ENCODE data around the gene RESP18. TPM values are rescaled to one million over a fixed set of nuclear protein-coding genes. Genes with fewer than 3 reads are reported as not detected.
"Not testable (repeated sequence)": the region's sequence is repeated elsewhere in the genome, so short reads cannot be mapped to it uniquely, and the experiment has no call there.

RESP18 gene
- total and polyA plus RNA-seq, 5 donors from 2014 or later, result not detected

- Histone ChIP-seq H3K9me3 (ENCODE audit: control insufficient read depth in 2 of 2, low read length in 2 of 2) (no peaks in the 10 kb centered on the region), H3K27me3 (ENCODE audit: control insufficient read depth, insufficient read depth, low read length) (no peaks in the 10 kb centered on the region), H3K27ac (ENCODE audit: insufficient read depth, low read length, poor library complexity, severe bottlenecking) (no peak overlapping the region), H3K4me3 (ENCODE audit: low read depth, low read length) (no peak overlapping the region), H3K36me3 (ENCODE audit: control insufficient read depth, insufficient read depth, low read length) (peaks cover 11% of the 10 kb centered on the region), H3K4me1 (ENCODE audit: control insufficient read depth, insufficient read depth, low read length, poor library complexity, severe bottlenecking) (peaks cover 11% of the 10 kb centered on the region)
- peaks cover 0 to 6% (median 0%) of the 10 kb centered on the region in 4 donors for H3K4me1 Mint-ChIP-seq
- ATAC-seq (ENCODE audit: low read depth in 2 of 2) (no peak), DNase-seq (no peak)
- H3K36me3 Mint-ChIP-seq, result peaks cover 4% of the 10 kb centered on the region
- H3K27ac Mint-ChIP-seq, result no peak overlapping the region
- no peaks in the 10 kb centered on the region for H3K9me3 Mint-ChIP-seq
- H3K27me3 Mint-ChIP-seq, result peaks cover 5% of the 10 kb centered on the region
- peak overlapping the region in 1 of 4 donors; percentile 47 for H3K4me3 Mint-ChIP-seq
Measured at GRCh38 chr2:219289537-219290361, 42.8 kb downstream of the RESP18 start.

GRCh38 chr2:219289195-219289536 is 43.4 kb downstream of the RESP18 start:
- no peaks in the 10 kb centered on the region for H3K27me3 ChIP-seq (ENCODE audit: control insufficient read depth, insufficient read depth, low read length)
- no peak overlapping the region for H3K4me3 ChIP-seq (ENCODE audit: low read depth, low read length)
- Mint-ChIP-seq H3K27me3 (peaks cover 5% of the 10 kb centered on the region), H3K4me3 (peak overlapping the region in 1 of 4 donors; percentile 47), H3K36me3 (peaks cover 4% of the 10 kb centered on the region), H3K27ac (no peak overlapping the region), H3K9me3 (no peaks in the 10 kb centered on the region), H3K4me1 (peaks cover 0 to 4% (median 0%) of the 10 kb centered on the region in 4 donors)
- no peaks in the 10 kb centered on the region for H3K9me3 ChIP-seq (ENCODE audit: control insufficient read depth in 2 of 2, low read length in 2 of 2)
- DNase-seq, result no peak
- H3K4me1 ChIP-seq (ENCODE audit: control insufficient read depth, insufficient read depth, low read length, poor library complexity, severe bottlenecking), result peaks cover 5% of the 10 kb centered on the region
- H3K36me3 ChIP-seq (ENCODE audit: control insufficient read depth, insufficient read depth, low read length), result peaks cover 16% of the 10 kb centered on the region
- no peak for ATAC-seq (ENCODE audit: low read depth in 2 of 2)
- no peak overlapping the region for H3K27ac ChIP-seq (ENCODE audit: insufficient read depth, low read length, poor library complexity, severe bottlenecking)

DNA sequence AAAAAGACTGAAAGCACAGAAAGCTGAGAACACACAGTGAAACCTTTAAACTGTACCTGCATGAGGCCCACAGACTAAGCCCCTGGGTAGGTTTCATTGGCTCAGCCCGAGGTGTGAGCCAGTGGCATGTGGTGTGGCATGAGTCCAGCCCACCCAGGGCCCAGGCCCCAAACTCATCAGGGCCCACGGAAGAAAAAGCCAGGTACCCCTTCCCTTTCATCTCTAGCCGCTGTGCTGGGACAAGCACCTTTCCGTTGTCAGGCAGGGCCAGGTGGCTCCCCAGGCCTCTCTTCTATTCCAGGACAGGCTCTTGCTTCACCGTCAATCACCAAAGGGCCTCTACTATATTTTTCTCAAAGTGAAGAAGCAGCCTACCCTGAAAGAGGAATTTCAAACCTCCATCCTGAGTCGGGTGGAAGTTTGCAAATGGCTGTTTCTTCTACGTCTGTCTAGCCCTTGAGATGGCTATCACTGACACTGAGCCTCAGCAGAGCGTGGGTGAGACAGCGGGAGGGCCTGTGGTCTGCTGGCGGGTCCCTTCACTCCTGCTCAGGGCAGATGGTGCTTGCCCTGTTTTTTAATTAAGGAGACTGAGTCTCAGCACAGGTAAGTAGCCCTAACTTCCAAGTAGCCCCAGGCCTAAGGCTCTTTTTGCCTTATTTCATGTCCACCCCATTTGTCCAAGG is 44.8 kb downstream of the RESP18 start:
- H3K9me3 ChIP-seq (ENCODE audit: control insufficient read depth in 2 of 2, low read length in 2 of 2), result no peaks in the 10 kb centered on the region
- Mint-ChIP-seq H3K9me3 (no peaks in the 10 kb centered on the region), H3K36me3 (peaks cover 14% of the 10 kb centered on the region), H3K4me1 (peaks cover 0 to 14% (median 4%) of the 10 kb centered on the region in 4 donors), H3K27me3 (peaks cover 3% of the 10 kb centered on the region), H3K27ac (peak overlapping the region in 1 of 3 donors; percentile 2), H3K4me3 (no peak overlapping the region)
- H3K4me3 ChIP-seq (ENCODE audit: low read depth, low read length), result no peak overlapping the region
- peaks cover 30% of the 10 kb centered on the region for H3K36me3 ChIP-seq (ENCODE audit: control insufficient read depth, insufficient read depth, low read length)
- no peaks in the 10 kb centered on the region for H3K27me3 ChIP-seq (ENCODE audit: control insufficient read depth, insufficient read depth, low read length)
- peak overlapping the region; percentile 31 for H3K27ac ChIP-seq (ENCODE audit: insufficient read depth, low read length, poor library complexity, severe bottlenecking)
- ATAC-seq (ENCODE audit: low read depth in 2 of 2) (no peak), DNase-seq (no peak)
- H3K4me1 ChIP-seq (ENCODE audit: control insufficient read depth, insufficient read depth, low read length, poor library complexity, severe bottlenecking), result peaks cover 4% of the 10 kb centered on the region

- H3K36me3 ChIP-seq (ENCODE audit: control insufficient read depth, insufficient read depth, low read length), result peaks cover 37% of the 10 kb centered on the region
- H3K27ac Mint-ChIP-seq; DNase-seq; H3K4me3 ChIP-seq (ENCODE audit: low read depth, low read length); H3K4me3 Mint-ChIP-seq; H3K9me3 Mint-ChIP-seq; H3K27ac ChIP-seq (ENCODE audit: insufficient read depth, low read length, poor library complexity, severe bottlenecking); H3K27me3 ChIP-seq (ENCODE audit: control insufficient read depth, insufficient read depth, low read length); H3K9me3 ChIP-seq (ENCODE audit: control insufficient read depth in 2 of 2, low read length in 2 of 2); H3K27me3 Mint-ChIP-seq; H3K4me1 ChIP-seq (ENCODE audit: control insufficient read depth, insufficient read depth, low read length, poor library complexity, severe bottlenecking); ATAC-seq (ENCODE audit: low read depth in 2 of 2): not testable (repeated sequence)
- peaks cover 2 to 20% (median 6%) of the 10 kb centered on the region in 4 donors for H3K4me1 Mint-ChIP-seq
- peaks cover 15% of the 10 kb centered on the region for H3K36me3 Mint-ChIP-seq
Measured at GRCh38 chr2:219287116-219287440, 45.5 kb downstream of the RESP18 start.

DNA sequence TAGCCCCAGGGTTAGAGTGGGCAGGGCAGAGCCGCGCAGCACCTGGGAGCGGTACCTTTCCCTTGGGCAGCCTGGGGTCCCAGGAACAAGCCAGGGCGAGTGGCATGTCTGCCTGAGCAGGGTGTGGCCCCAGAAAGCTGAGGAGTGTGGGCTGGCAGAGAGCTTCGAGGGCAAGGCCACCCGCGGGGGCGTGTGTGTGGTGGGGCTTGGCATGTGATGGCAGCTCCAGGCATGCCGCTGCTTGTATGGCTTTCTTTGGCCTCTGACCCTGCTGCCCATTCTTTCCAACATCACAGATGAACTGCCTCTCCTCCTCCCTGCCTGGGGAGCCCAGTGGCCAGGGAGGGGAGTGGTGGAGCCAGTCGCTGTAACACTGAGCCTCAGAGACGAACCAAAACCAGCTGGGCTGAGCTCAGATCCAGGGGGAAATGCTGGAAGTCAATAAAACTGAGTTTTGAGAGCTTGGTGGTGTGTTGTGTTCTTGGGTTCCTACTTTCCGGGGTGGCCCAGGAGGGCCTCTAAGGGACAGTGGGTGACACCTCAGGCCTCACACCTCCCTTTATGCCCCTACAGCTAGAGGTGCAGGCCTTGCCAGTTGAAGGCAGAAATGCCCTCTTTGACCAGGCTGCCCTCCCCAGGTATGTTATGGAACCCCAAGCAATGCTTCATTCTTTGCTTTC is 46.0 kb downstream of the RESP18 start:
- Histone ChIP-seq H3K27ac (ENCODE audit: insufficient read depth, low read length, poor library complexity, severe bottlenecking) (no peak overlapping the region), H3K4me1 (ENCODE audit: control insufficient read depth, insufficient read depth, low read length, poor library complexity, severe bottlenecking) (peaks cover 4% of the 10 kb centered on the region), H3K27me3 (ENCODE audit: control insufficient read depth, insufficient read depth, low read length) (no peaks in the 10 kb centered on the region), H3K9me3 (ENCODE audit: control insufficient read depth in 2 of 2, low read length in 2 of 2) (no peaks in the 10 kb centered on the region), H3K4me3 (ENCODE audit: low read depth, low read length) (no peak overlapping the region), H3K36me3 (ENCODE audit: control insufficient read depth, insufficient read depth, low read length) (peaks cover 42% of the 10 kb centered on the region)
- peaks cover 4% of the 10 kb centered on the region for H3K27me3 Mint-ChIP-seq
- H3K4me3 Mint-ChIP-seq, result peak overlapping the region in 1 of 4 donors; percentile 80
- H3K9me3 Mint-ChIP-seq, result no peaks in the 10 kb centered on the region
- no peak for DNase-seq
- H3K36me3 Mint-ChIP-seq, result peaks cover 16% of the 10 kb centered on the region
- no peak for ATAC-seq (ENCODE audit: low read depth in 2 of 2)
- peaks cover 3 to 24% (median 7%) of the 10 kb centered on the region in 4 donors for H3K4me1 Mint-ChIP-seq
- H3K27ac Mint-ChIP-seq, result peak overlapping the region in 2 of 3 donors; percentile 60 to 63

DNA sequence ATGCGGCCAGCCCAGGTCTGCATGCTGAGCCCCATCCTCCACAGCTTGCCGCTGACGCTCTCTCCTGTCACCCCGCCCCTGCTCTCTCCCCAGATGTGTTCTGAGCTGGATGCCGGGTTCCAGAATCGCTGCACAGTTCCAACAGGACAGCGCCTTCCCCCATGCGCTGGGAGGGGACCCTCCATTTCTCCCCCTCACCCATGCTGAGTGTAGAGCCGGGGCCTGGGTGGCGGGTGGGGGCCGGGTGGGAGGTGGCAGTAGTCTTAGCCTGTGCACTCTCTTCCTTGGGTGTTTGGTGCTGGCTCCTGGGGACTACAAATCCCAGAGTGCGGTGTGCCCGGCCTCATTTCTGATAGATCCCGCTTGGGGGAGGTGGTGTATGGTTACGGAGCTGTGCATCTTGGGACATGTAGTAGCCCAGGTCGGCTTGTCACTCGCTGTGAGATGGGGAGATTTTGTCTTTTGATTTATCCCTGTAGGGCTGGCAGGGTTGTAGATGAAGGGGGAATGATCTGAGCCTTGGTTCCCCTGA is 46.6 kb downstream of the RESP18 start:
- peaks cover 4% of the 10 kb centered on the region for H3K27me3 Mint-ChIP-seq
- peaks cover 4% of the 10 kb centered on the region for H3K4me1 ChIP-seq (ENCODE audit: control insufficient read depth, insufficient read depth, low read length, poor library complexity, severe bottlenecking)
- H3K27ac Mint-ChIP-seq, result peak overlapping the region in 2 of 3 donors; percentile 60 to 63
- H3K4me3 ChIP-seq (ENCODE audit: low read depth, low read length), result no peak overlapping the region
- H3K9me3 Mint-ChIP-seq, result no peaks in the 10 kb centered on the region
- ATAC-seq (ENCODE audit: low read depth in 2 of 2), result no peak
- H3K36me3 Mint-ChIP-seq, result peaks cover 22% of the 10 kb centered on the region
- no peak overlapping the region for H3K4me3 Mint-ChIP-seq
- no peaks in the 10 kb centered on the region for H3K27me3 ChIP-seq (ENCODE audit: control insufficient read depth, insufficient read depth, low read length)
- no peak overlapping the region for H3K27ac ChIP-seq (ENCODE audit: insufficient read depth, low read length, poor library complexity, severe bottlenecking)
- H3K4me1 Mint-ChIP-seq, result peaks cover 6 to 30% (median 8%) of the 10 kb centered on the region in 4 donors
- DNase-seq, result no peak
- H3K9me3 ChIP-seq (ENCODE audit: control insufficient read depth in 2 of 2, low read length in 2 of 2), result no peaks in the 10 kb centered on the region
- H3K36me3 ChIP-seq (ENCODE audit: control insufficient read depth, insufficient read depth, low read length), result peaks cover 48% of the 10 kb centered on the region

DNA sequence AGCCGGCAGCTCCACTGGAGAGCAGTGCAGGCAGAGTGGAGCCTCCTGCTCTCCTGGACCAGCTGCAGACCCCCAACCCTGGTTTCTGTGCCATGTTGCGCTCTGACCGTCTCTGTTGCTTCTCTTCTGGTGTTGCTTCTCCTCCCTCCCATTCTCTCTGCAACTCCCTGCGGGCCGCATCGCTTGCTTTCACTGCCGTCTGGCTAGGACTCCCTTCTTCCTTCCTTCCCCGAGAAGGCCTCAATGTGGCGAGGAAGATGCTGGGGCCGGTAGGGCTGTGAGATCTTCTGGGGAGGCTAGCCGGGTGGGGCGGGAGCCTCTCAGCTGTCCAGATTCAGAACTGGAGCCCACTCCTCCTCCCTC is 47.2 kb downstream of the RESP18 start:
- DNase-seq (no peak), ATAC-seq (ENCODE audit: low read depth in 2 of 2) (no peak)
- H3K4me1 Mint-ChIP-seq, result peaks cover 6 to 36% (median 9%) of the 10 kb centered on the region in 4 donors
- no peak overlapping the region for H3K4me3 ChIP-seq (ENCODE audit: low read depth, low read length)
- no peak overlapping the region for H3K27ac ChIP-seq (ENCODE audit: insufficient read depth, low read length, poor library complexity, severe bottlenecking)
- H3K27ac Mint-ChIP-seq, result no peak overlapping the region
- peaks cover 4% of the 10 kb centered on the region for H3K27me3 Mint-ChIP-seq
- H3K27me3 ChIP-seq (ENCODE audit: control insufficient read depth, insufficient read depth, low read length), result no peaks in the 10 kb centered on the region
- no peaks in the 10 kb centered on the region for H3K9me3 Mint-ChIP-seq
- peaks cover 54% of the 10 kb centered on the region for H3K36me3 ChIP-seq (ENCODE audit: control insufficient read depth, insufficient read depth, low read length)
- peaks cover 6% of the 10 kb centered on the region for H3K4me1 ChIP-seq (ENCODE audit: control insufficient read depth, insufficient read depth, low read length, poor library complexity, severe bottlenecking)
- H3K4me3 Mint-ChIP-seq, result peak overlapping the region in 1 of 4 donors; percentile 72
- peaks cover 28% of the 10 kb centered on the region for H3K36me3 Mint-ChIP-seq
- no peaks in the 10 kb centered on the region for H3K9me3 ChIP-seq (ENCODE audit: control insufficient read depth in 2 of 2, low read length in 2 of 2)
